GM19463 (cell line): ENCODE data around the gene SORCS2.

ENCODE experiments used
- ATAC-seq: cut with Tn5 transposase; IDR thresholded peaks from one replicate; pipeline ENCODE4 v1.9.1; 2021; ENCODE audit warnings: mild to moderate bottlenecking, moderate library complexity; ENCODE audit not compliant: unreplicated experiment

SORCS2 gene

DNA sequence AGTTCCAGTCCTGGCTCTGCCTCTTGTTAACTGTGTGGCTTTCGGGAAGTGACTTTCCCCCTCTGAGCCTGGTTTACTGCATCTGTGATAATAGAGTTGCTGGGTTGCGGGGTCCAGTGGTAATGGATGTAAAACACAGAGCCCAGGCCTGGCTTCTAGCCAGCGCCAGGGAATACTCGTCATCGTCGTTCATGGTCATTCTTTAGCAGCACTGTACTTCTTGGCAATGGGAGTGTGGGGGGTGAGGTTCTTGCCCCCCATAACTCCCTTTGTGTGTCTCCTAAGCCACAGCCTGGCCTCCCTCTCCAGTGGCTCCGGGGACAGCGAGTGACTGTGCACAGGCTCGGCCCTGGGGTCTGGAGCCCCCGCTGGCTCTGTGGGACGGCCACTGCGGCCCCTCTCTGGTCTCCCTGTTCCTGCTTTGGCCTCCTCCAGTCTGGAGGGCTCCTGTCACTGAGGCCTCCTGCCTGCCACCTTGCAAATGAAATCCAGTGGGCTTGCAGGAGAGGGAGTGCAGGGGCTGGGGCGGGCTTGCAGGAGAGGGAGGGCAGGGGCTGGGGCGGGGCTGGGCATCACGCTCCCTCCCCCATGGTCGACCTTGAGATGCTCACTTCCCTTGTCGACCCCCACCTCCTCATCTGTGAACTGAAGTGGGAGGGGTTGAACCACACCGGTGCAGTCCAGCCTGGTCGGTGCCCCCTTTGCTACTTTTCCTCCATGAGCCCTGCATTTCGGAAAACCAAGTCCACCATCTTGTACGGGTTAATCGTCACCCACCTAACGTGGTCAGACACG, 229.2 kb downstream of the SORCS2 start:
- ATAC-seq, result no peak

GRCh38 chr4:7422151-7422897, 230.0 kb downstream of the SORCS2 start:
- ATAC-seq, result no peak

GRCh38 chr4:7422898-7423180, 230.5 kb downstream of the SORCS2 start:
- ATAC-seq, result no peak

- no peak for ATAC-seq
Measured at GRCh38 chr4:7423391-7423790, 231.1 kb downstream of the SORCS2 start.

DNA sequence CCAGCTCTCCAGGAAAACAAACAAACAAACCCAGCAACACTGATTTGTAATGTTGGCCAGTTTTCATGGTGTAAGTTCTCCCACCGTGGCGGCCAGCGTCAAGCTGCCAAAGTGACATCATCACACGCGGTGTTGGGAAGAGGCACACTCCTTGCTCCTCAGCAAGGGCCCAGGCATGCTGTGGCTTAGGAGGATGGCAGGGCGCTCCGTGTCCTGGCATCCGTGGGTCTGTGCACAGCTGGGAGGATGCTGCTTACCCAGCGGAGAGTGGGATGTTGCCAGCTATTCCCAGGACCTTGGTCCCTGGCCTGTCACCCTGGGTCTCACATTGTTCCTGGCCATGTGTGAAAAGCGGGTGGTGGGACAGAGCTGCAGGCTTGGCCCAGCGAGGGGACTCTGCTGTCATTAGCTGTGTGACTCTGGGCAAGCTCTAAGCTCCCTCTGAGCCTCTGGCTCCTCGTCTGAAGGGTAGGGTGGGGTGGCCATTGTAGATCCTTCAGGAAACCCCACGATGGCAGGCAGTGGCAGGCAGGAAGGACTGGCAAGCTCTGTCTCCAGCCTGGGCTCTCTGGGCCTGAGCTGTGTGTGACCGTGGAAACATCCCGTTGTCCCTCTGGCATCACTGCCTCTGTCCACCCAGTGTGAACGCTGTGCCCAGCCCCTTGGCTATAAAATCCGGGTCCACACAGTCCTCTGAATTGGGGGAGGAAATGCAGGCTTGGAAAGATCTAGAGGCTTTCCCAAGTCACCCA, 231.6 kb downstream of the SORCS2 start:
- no peak for ATAC-seq

GRCh38 chr4:7424553-7425111, 232.3 kb downstream of the SORCS2 start:
- no peak for ATAC-seq

GRCh38 chr4:7425124-7425523, 232.8 kb downstream of the SORCS2 start:
- ATAC-seq, result no peak

DNA sequence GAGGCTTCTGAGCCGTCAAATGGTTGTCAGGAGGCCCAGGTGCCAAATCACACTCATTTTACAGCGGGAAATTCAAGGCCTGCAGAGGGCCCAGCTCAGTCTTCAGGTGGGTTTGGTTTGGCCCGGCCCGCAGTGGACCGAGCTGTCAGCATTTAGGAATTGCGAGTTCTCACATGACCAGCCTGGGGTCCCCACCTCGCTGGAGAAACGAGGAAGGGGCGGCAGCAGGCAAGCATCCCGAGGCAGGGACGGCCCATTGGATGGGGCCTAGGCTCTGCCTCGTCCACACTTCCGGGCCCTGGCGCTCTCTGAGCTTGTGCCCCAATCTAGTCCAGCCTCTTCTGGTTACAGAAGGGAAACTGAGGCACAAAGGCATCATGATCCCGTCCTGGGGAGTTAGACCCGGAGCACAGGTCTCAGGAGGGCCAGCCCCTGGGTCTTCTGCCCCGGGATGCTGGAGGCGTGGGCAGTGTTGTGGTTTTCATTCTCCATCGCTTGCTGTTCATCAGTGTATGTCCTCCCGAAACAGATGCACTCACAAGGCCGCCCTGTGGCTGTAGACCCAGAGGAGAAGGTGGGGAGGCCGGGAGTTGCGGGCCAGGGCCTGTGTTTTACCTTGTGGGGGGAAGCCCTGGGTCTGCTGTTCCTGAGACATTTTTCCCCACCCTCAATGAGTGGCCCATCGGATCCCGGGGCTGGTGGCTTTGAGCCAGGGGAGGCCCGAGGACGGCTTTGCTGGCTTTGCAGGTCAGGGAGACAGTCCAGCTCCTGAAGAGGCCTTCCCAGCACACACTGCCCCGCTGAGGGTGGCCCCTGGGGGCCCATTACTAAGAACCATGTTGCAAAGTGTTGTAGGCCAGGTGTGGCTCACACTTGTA, 233.5 kb downstream of the SORCS2 start:
- ATAC-seq, result no peak

DNA sequence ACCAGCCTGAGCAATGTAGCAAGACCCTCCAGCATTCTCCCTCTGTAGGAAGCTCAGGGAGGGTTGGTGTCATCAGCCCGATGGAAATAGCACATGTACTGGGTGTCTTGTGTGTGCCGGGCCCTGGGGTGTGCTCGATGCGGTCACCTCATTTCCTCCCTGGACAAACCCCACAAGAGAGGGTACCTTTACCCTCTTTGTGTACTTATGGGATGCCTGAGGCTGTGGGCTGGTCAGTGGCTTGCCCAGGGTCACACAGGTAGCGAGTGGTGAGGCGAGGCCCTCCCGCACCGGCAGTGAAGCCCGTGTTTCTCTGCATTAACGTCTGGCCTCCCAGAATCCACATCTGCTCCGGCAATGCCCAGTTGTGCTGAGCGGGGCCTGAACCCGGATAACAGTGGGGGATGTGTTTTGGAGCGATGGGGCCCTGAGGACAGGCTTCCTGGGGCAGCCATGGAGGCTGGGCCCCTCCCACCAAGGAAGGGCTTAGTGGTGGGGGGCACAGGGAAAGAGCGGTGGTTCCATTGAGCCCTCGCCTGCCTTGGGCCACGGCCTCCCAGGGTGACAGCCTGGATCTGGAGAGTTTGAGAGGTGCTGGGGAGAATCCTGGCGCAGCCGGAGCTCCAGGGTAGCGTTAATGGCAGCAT, 234.3 kb downstream of the SORCS2 start:
- no peak for ATAC-seq

- ATAC-seq, result no peak
Measured at GRCh38 chr4:7427361-7427760, 235.0 kb downstream of the SORCS2 start.

- ATAC-seq, result no peak
Measured at GRCh38 chr4:7427831-7428260, 235.5 kb downstream of the SORCS2 start.

DNA sequence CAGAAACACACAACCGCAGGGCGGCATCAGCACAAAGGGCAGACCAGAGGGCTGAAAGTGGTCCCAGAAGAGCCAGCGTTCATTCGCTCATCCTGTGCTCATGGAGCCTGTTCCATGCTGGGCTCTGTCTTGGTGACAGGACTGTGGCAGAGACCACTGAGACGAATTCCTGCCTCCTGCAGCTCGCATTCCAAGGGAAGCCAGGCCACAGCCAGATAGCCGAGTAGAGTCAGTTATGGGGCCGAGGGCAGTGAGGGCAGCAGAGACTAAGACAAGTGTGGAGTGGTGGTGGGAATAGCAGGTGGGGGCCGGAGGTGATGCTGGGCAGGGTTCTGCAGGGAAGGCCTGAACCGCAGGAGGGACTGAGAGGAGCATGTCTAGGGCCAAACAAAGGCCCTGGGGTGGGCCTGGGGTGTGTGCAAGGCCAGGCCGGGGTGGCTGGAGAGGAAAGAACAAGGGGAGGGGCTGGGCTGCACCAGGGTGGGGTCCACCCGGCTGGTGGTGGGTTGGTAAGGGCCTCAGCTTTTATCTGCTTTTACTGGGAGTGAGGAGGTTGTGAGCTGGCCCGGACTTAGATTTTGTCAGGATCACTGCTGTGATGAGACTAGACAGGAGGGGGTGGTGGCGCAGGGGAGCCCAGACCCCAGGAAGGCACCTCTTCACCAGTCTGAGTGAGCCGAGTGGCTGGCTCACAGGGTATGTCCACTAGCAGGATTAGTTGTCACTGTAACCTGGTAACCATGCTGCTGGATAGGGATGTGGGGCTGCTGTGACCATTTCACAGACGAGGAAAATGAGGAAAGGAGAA, 236.1 kb downstream of the SORCS2 start:
- no peak for ATAC-seq

GRCh38 chr4:7429069-7429416, 236.7 kb downstream of the SORCS2 start:
- no peak for ATAC-seq

DNA sequence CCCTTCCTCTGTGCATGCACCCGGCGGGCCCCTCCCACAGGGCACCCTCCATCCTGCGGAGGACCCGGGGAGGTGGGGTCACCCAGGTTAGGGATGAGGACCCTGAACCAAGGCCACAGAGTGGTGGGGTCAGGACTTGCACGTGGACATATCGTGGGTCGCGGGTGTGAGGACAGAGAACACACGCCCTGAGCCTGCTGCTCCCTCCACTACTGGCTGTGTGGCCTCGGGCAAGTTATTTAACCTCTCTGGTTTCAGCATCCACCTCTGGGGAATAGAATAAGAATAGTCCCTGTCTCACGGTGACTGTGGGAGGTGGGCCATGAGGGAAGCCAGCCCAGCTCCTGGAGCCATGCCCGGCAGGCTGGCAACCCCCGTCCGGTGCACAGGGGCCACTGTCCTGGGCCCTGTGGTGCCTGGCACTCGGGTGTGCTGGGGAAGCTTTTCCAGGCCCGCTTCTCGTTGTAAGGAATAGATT, 237.3 kb downstream of the SORCS2 start:
- no peak for ATAC-seq

- no peak for ATAC-seq
Measured at GRCh38 chr4:7430368-7430964, 238.1 kb downstream of the SORCS2 start.

- no peak for ATAC-seq
Measured at GRCh38 chr4:7430965-7431695, 238.8 kb downstream of the SORCS2 start.

- no peak for ATAC-seq
Measured at GRCh38 chr4:7431696-7432530, 239.6 kb downstream of the SORCS2 start.
